Measurements from ENCODE around the gene HSF2BP. TPM values are rescaled to one million over a fixed set of nuclear protein-coding genes. Genes with fewer than 3 reads are reported as not detected.
A peak's percentile ranks its signal among the peaks of the same experiment; 100 is the strongest.

Gene HSF2BP
- total RNA-seq, 1 experiment from 2014 or later = 4.6 TPM

DNA sequence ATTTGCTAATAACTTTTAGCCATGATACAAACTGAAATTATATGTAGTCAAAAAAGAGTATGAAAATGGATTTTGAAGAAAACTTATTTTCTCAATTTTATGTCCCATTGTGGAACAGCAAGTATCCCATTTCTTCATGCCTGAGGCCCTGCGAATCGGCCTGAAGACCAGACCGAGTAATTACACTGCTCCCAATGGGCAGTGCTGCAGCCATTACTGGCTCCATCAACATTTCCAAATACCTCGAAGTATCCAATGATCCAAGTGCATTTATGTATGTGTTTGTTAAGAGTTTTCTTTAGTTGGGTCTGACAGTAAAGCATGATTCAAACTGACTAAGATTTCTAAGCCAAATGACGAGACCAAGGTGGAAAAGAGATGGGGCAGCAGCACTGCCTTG, 44.4 kb downstream of the HSF2BP start:
- ChIA-PET POLR2A (ENCODE audit: unreplicated experiment) (no interaction called here), CTCF (no interaction called here)
- Histone ChIP-seq H3K4me3 (no peak overlapping the region), H3K27ac (no peak overlapping the region), H3K36me3 (ENCODE audit: low read depth) (no peaks in the 10 kb centered on the region), H3K79me2 (ENCODE audit: low read depth) (no peaks in the 10 kb centered on the region), H3K9me2 (ENCODE audit: insufficient read depth) (no peaks in the 10 kb centered on the region), H3K9me3 (ENCODE audit: insufficient read depth, low read depth) (no peaks in the 10 kb centered on the region), H3K27me3 (ENCODE audit: insufficient read depth, low read depth) (no peaks in the 10 kb centered on the region), H3F3A (ENCODE audit: insufficient read depth, low read depth) (no peaks in the 10 kb centered on the region), H2AFZ (no peak overlapping the region), H3K4me2 (no peak overlapping the region), H4K20me1 (ENCODE audit: insufficient read depth) (no peaks in the 10 kb centered on the region), H3K4me1 (replicated peaks; ENCODE audit: insufficient read depth) (peaks cover 8% of the 10 kb centered on the region)
- no peak for DNase-seq
- BruUV-seq (replicated peaks) = no TSS peak
- intact Hi-C loops (cut with micrococcal nuclease; ENCODE audit: unreplicated experiment) = no loop called here
- TF ChIP-seq EZH2 (IDR thresholded peaks at IDR 0.05; ENCODE audit: low read depth) = no peak
- TF ChIP-seq, protein P1, sequence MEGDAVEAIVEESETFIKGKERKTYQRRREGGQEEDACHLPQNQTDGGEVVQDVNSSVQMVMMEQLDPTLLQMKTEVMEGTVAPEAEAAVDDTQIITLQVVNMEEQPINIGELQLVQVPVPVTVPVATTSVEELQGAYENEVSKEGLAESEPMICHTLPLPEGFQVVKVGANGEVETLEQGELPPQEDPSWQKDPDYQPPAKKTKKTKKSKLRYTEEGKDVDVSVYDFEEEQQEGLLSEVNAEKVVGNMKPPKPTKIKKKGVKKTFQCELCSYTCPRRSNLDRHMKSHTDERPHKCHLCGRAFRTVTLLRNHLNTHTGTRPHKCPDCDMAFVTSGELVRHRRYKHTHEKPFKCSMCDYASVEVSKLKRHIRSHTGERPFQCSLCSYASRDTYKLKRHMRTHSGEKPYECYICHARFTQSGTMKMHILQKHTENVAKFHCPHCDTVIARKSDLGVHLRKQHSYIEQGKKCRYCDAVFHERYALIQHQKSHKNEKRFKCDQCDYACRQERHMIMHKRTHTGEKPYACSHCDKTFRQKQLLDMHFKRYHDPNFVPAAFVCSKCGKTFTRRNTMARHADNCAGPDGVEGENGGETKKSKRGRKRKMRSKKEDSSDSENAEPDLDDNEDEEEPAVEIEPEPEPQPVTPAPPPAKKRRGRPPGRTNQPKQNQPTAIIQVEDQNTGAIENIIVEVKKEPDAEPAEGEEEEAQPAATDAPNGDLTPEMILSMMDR (conservative IDR thresholded peaks at IDR 0.05) = no peak

DNA sequence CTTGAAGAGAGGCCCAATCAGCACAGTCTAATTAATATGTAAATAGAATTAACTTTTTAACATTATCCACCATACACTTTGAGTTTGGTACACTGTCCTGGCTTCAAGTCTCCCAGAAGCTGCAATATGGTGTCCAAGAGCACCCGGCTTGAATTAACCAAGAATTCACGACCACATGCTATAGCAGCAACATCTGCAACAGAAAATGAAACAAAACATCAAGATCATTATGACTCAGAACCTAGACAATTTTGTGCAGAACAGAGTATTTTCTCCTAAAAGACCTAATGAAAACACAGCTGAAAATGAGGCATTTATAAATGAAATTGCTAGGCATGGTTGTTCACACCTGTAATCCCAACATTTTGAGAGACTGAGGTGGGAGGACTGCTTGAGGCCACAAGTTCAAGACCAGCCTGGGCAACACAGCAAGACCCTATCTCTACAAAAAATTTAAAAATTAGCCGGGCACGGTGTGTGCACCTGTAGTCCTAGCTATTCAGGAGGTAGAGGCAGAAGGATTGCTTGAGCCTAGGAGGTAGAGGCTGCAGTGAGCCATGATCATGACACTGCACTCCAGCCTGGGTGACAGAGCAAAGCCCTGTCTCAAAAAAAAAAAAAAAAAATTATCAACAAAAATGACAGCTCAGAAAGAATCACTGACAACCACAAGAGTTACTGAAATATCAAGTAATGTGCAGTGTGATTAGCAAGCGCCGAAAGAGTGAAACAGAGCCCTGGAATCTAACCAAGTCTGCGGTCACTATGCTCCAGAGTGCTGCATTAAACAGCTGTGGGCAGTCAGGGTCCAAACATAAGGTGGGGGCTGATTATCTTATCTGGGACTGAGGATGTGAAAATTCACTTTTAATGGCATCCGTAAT, 45.3 kb downstream of the HSF2BP start:
- Histone ChIP-seq H3K27ac (no peak overlapping the region), H2AFZ (no peak overlapping the region), H3K4me3 (no peak overlapping the region), H3K9me3 (ENCODE audit: insufficient read depth, low read depth) (no peaks in the 10 kb centered on the region), H3F3A (ENCODE audit: insufficient read depth, low read depth) (no peaks in the 10 kb centered on the region), H3K9me2 (ENCODE audit: insufficient read depth) (no peaks in the 10 kb centered on the region), H4K20me1 (ENCODE audit: insufficient read depth) (no peaks in the 10 kb centered on the region), H3K36me3 (ENCODE audit: low read depth) (no peaks in the 10 kb centered on the region), H3K4me2 (no peak overlapping the region), H3K27me3 (ENCODE audit: insufficient read depth, low read depth) (no peaks in the 10 kb centered on the region), H3K4me1 (replicated peaks; ENCODE audit: insufficient read depth) (peaks cover 17% of the 10 kb centered on the region), H3K79me2 (ENCODE audit: low read depth) (no peaks in the 10 kb centered on the region)
- POLR2A ChIA-PET (ENCODE audit: unreplicated experiment) = no interaction called here
- no peak for DNase-seq
- no TSS peak for BruUV-seq (replicated peaks)
- CTCF ChIA-PET = no interaction called here
- intact Hi-C loops (cut with micrococcal nuclease; ENCODE audit: unreplicated experiment) = no loop called here
- TF ChIP-seq, protein P1 (conservative IDR thresholded peaks at IDR 0.05) = no peak
- no peak for TF ChIP-seq EZH2 (IDR thresholded peaks at IDR 0.05; ENCODE audit: low read depth)

DNA sequence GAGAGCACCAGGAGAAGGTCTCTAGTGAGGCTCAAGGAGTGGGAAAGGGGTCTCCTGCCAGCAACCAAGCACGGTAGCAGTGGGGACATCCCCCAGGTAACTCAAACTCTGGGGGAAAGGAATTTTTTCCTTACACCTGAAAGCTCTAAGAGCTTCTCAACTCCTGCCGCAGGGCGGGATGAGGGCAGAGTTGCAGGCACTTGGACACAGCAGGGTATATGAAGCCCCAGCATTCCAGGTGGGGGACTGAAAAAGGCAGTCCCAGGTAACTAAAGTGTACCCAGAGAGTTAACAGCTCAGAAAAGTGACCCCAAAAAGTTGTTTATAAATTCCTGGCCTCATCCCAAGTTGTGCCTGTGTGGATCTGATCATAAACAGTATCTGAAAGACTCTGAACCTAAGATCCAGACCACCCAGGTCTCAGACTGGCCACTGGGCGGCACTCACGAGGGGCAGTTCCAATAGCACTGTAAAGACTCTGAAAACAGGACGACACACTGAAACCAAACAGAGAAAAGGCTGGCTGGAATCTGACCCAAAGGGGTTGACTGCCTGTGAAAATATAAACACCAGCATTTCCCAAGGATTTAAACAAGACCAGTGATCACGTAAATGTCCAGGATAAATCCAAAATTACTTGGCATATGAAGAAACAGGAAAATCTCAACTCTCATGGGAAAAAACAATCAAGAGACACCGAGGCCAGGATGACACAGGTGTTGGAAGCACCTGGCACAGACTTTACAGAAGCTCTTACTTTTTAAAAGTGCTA, 47.5 kb downstream of the HSF2BP start:
- ChIA-PET CTCF (interaction anchor here (0.7 kb wide), 1 partner anchor 9 kb away, joined by 5 read pairs; no protein-coding TSS in a partner anchor), POLR2A (ENCODE audit: unreplicated experiment) (no interaction called here)
- Histone ChIP-seq H3K4me3 (no peak overlapping the region), H3K27ac (no peak overlapping the region), H3K36me3 (ENCODE audit: low read depth) (no peaks in the 10 kb centered on the region), H3K9me3 (ENCODE audit: insufficient read depth, low read depth) (no peaks in the 10 kb centered on the region), H3K9me2 (ENCODE audit: insufficient read depth) (no peaks in the 10 kb centered on the region), H4K20me1 (ENCODE audit: insufficient read depth) (no peaks in the 10 kb centered on the region), H3K4me1 (replicated peaks; ENCODE audit: insufficient read depth) (peaks cover 18% of the 10 kb centered on the region), H2AFZ (no peak overlapping the region), H3F3A (ENCODE audit: insufficient read depth, low read depth) (no peaks in the 10 kb centered on the region), H3K79me2 (ENCODE audit: low read depth) (no peaks in the 10 kb centered on the region), H3K27me3 (ENCODE audit: insufficient read depth, low read depth) (no peaks in the 10 kb centered on the region), H3K4me2 (no peak overlapping the region)
- intact Hi-C loops (cut with micrococcal nuclease; ENCODE audit: unreplicated experiment) = no loop called here
- no TSS peak for BruUV-seq (replicated peaks)
- no peak for TF ChIP-seq EZH2 (IDR thresholded peaks at IDR 0.05; ENCODE audit: low read depth)
- TF ChIP-seq, protein P1 (conservative IDR thresholded peaks at IDR 0.05) = peak; percentile 58
- DNase-seq = no peak

Measured in PC-9 (cell line).